Measurements from ENCODE around the gene CRB3. TPM values are rescaled to one million over a fixed set of nuclear protein-coding genes. Genes with fewer than 3 reads are reported as not detected.
"Not testable (repeated sequence)": the region's sequence is repeated elsewhere in the genome, so short reads cannot be mapped to it uniquely, and the experiment has no call there.

The CRB3 gene
- polyA plus RNA-seq, 10 donors, result 0.22 to 1.2 (median 0.68) TPM; not detected in 6

GRCh38 chr19:6491802-6492592 lies 27.9 kb downstream of the CRB3 start:
- DNase-seq, result no peak

DNA sequence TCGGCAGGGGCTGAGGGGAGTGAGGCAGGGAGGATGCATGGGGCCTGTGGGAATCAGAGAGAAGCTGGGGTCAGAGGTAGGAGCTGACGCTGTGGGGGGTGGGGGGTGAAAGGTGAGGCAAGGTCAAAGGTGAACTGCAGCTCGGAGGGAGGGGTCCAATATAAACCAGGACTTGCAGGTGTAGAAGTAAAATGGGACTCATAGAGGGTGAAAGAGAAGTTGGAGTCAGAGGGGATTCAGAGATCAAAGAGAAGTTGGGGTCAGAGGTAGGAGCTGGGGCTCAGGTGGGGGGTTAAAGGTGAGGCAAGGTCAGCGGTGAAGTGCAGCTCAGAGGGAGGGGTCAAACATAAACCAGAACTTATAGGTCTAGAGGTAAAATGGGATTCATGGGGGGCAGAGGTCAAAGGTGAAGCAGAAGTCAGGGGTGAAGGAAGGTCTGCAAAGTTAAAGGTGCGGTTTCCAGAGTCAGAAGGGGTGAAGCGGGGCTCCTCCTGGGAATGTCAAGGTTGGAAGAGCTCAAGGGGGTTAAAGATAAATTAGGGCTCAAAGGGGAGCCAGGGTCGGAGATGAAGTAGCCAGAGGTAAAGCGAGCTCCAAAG lies 30.5 kb downstream of the CRB3 start:
- no peak for DNase-seq

DNA sequence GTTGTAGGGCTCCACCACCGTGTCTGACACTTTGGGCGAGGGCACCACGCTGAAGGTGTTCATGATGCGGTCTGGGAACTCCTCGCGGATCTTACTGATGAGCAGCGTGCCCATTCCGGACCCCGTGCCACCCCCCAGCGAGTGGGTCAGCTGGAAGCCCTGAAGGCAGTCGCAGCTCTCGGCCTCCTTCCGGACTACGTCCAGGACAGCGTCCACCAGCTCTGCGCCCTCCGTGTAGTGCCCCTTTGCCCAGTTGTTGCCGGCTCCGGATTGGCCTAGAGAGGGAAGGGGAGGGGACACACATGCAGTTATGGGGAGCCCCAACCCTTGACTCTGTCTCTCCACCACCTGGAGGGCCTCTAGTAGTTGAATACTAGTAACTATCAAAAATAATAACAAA lies 31.9 kb downstream of the CRB3 start:
- no peak for DNase-seq

GRCh38 chr19:6498294-6499036 lies 34.4 kb downstream of the CRB3 start:
- no peak for DNase-seq

- no peak for DNase-seq
Observed at GRCh38 chr19:6499052-6499790, 35.1 kb downstream of the CRB3 start.

DNA sequence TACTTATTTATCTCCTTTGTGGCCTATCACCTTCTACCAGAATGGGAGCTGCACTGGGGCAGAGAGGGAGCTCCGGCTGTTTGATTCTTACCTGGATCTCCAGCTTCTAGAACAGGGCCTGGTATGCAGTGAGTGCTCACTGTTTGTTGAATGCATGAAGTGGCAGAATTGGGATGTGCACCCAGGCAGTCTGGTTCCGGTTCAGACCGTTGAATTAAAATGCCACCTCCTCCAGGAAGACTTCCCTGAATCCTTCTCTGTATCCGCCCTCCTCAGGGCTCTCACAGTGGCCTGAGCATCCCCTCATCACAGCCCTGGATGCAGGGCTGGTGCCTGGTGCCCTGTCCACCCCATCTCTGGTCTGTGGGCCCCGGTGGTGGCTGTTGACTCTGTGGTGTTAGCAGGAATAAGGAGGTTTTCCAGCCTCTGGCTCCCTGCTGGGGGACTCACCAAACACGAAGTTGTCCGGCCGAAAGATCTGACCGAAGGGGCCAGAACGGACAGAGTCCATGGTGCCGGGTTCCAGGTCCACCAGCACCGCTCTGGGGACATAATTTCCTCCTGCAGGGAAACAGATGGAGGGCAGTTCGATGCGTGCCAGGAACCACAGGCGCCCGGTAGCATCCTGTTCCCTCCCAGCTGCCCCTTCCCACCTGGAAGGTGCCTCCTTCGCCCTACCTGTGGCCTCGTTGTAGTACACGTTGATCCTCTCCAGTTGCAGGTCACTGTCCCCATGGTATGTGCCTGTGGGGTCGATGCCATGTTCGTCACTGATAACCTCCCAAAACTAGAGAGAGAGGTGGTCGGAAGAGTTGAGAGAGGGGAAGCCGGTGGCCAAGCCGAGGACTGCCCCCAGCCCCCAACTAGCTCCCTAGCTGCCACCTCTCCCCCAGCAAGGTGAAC lies 37.0 kb downstream of the CRB3 start:
- no peak for DNase-seq

GRCh38 chr19:6501740-6502648 lies 37.9 kb downstream of the CRB3 start, which contains the start of gene TUBB4A:
Gene TUBB4A (minus strand): TSS chr19:6502309. CDS start chr19:6502212, 97 bp downstream.
- no peak for DNase-seq

DNA sequence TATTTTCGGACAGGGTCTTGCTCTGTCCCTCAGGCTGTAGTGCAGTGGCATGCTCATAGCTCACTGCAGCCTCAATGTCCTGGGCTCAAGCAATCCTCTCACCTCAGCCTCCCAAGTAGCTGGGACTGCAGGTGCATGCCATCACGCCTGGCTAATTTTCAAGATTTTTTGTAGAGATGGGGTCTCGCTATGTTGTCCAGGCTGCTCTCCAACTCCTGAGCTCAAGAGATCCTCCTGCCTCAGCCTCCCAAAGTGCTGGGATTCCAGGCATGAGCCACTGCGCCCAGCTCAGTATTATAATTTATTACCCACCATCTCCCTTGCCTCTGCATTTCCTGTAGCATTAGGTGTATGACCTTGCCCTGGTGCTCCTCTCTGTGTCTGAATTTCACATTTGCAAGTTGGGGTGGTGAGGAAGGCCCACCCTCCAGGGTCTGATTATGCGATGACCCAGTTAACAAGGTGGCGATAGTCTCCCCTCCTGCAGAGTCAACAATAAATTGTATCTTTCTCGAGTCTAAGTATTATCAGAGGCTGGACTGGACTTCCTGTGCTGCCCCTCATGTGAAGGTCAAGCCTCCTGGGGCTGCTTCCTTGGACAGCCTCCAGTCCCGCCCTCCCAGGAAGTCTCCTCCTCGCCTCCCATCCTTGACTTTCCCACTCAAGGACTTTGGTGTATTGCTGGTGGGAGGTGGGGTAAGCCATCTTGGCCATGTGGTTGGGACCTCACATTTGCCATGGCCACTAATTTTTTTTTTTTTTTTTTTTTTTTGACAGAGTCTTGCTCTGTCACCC lies 39.5 kb downstream of the CRB3 start:
- DNase-seq, result no peak

GRCh38 chr19:6508028-6508771 lies 44.1 kb downstream of the CRB3 start:
- not testable (repeated sequence) for DNase-seq

- no peak for DNase-seq
Observed at GRCh38 chr19:6509118-6509971, 45.3 kb downstream of the CRB3 start.

DNA sequence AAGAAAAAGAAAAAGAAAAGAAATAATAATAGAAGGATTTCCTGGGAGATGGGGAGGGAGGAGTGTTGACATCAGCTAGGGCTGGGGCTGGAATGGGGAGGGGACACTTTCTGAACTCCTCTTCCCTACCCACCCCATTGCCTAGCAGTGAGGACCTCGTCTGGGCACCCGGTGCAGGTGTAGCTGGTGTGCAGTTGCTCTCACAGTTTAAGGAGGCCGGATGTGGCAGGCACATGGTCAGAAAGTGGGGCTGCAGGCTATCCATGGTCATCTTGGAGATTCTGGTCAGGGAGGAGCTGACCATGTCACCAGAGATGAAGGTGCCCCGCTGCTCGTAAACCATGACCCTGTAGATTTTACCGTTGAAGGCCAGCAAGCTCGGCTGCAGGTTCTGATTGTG lies 46.5 kb downstream of the CRB3 start:
- no peak for DNase-seq

DNA sequence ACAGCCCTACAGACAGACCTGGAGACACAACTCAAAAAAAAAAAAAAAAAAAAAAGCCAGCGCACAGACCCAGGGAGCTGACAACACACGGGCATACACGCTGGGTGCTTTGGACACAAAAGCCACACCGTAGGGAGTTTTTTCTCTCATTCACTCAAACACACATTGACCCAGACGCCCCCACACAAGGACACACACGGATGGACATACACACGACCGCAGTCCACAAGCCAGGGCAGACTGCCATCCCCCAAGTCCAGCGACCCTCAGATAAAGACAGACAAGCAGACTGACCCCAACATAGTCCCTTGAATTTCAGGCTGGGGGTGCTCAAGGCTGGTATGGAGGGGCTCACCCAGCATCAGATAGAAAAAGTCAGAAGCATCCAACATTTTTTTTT lies 50.0 kb downstream of the CRB3 start:
- DNase-seq, result no peak

- DNase-seq, result no peak
Observed at GRCh38 chr19:6514926-6515544, 51.0 kb downstream of the CRB3 start.

- peak; percentile 85 to 95 (median 88) for DNase-seq
Observed at GRCh38 chr19:6516018-6516658, 52.1 kb downstream of the CRB3 start.
